ENCODE measurements around the gene RTP4.

- no peak for TF ChIP-seq CTCF (IDR thresholded peaks at IDR 0.05)
- no peak for TF ChIP-seq POLR2AphosphoS5 (IDR thresholded peaks at IDR 0.05)
- TF ChIP-seq EP300 (IDR thresholded peaks at IDR 0.05), result no peak
Measured at GRCh38 chr3:187322291-187322690, 45.9 kb upstream of the RTP4 start.

All from suprapubic skin (tissue), 4 donors.